NCI-H446 (cell line): ENCODE results near the gene STAG1.
"Not testable (repeated sequence)": the region's sequence is repeated elsewhere in the genome, so short reads cannot be mapped to it uniquely, and the experiment has no call there.

Experiments
- DNase-seq, 2 experiments: peaks; one replicate each; lab custom pipeline; 2025; lab: John Stamatoyannopoulos, UW

Gene STAG1

GRCh38 chr3:136645915-136646314 lies 106.3 kb downstream of the STAG1 start:
- DNase-seq: no peak

- peak in 1 of 2 experiments; percentile 27 for DNase-seq
Measured at GRCh38 chr3:136644212-136644611, 108.0 kb downstream of the STAG1 start.

GRCh38 chr3:136643380-136643779 lies 108.8 kb downstream of the STAG1 start:
- DNase-seq: not testable (repeated sequence)

- peak in 1 of 2 experiments; percentile 40 for DNase-seq
Measured at GRCh38 chr3:136642711-136643110, 109.5 kb downstream of the STAG1 start.

- no peak for DNase-seq
Measured at GRCh38 chr3:136639069-136639468, 113.1 kb downstream of the STAG1 start.

GRCh38 chr3:136637176-136637575 lies 115.0 kb downstream of the STAG1 start:
- DNase-seq: no peak

- DNase-seq: peak in 1 of 2 experiments; percentile 13
Measured at GRCh38 chr3:136634821-136635220, 117.4 kb downstream of the STAG1 start.

GRCh38 chr3:136632625-136633081 lies 119.5 kb downstream of the STAG1 start:
- DNase-seq: no peak

- no peak for DNase-seq
Measured at GRCh38 chr3:136631424-136631823, 120.8 kb downstream of the STAG1 start.

GRCh38 chr3:136630915-136631314 lies 121.3 kb downstream of the STAG1 start:
- peak in 1 of 2 experiments; percentile 55 for DNase-seq

- DNase-seq: no peak
Measured at GRCh38 chr3:136626493-136626892, 125.7 kb downstream of the STAG1 start.

GRCh38 chr3:136624894-136625815 lies 127.0 kb downstream of the STAG1 start:
- no peak for DNase-seq

- no peak for DNase-seq
Measured at GRCh38 chr3:136624371-136624770, 127.8 kb downstream of the STAG1 start.

GRCh38 chr3:136621628-136622027 lies 130.6 kb downstream of the STAG1 start:
- no peak for DNase-seq

GRCh38 chr3:136620436-136620835 lies 131.7 kb downstream of the STAG1 start:
- DNase-seq: no peak

- DNase-seq: not testable (repeated sequence)
Measured at GRCh38 chr3:136617969-136618525, 134.1 kb downstream of the STAG1 start.

- DNase-seq: no peak
Measured at GRCh38 chr3:136617198-136617597, 135.0 kb downstream of the STAG1 start.

GRCh38 chr3:136612512-136612911 lies 139.7 kb downstream of the STAG1 start:
- DNase-seq: no peak

GRCh38 chr3:136606990-136607389 lies 145.2 kb downstream of the STAG1 start:
- DNase-seq: no peak

GRCh38 chr3:136606216-136606615 lies 146.0 kb downstream of the STAG1 start:
- not testable (repeated sequence) for DNase-seq

- DNase-seq: no peak
Measured at GRCh38 chr3:136604961-136605360, 147.2 kb downstream of the STAG1 start.

- no peak for DNase-seq
Measured at GRCh38 chr3:136602818-136603217, 149.4 kb downstream of the STAG1 start.
